Measurements from ENCODE around the gene RASGEF1C. TPM values are rescaled to one million over a fixed set of nuclear protein-coding genes. Genes with fewer than 3 reads are reported as not detected.

The RASGEF1C gene
- total and polyA plus RNA-seq, 8 donors: 0.20 to 6.8 (median 0.86) TPM; not detected in 4

GRCh38 chr5:180207593-180207992, 1.4 kb downstream of the RASGEF1C start:
- Histone ChIP-seq H3K4me3 (peak overlapping the region in 1 of 4 donors; percentile 44), H3K27me3 (peaks cover 0 to 57% (median 23%) of the 10 kb centered on the region in 3 donors), H3K9me3 (no peaks in the 10 kb centered on the region), H3K4me1 (peaks cover 7 to 16% (median 11%) of the 10 kb centered on the region in 4 donors), H3K27ac (no peak overlapping the region), H3K36me3 (no peaks in the 10 kb centered on the region)
- peak in 1 of 2 donors; percentile 32 for DNase-seq
- no peak for TF ChIP-seq EP300 (IDR thresholded peaks at IDR 0.05)
- TF ChIP-seq, protein P1, sequence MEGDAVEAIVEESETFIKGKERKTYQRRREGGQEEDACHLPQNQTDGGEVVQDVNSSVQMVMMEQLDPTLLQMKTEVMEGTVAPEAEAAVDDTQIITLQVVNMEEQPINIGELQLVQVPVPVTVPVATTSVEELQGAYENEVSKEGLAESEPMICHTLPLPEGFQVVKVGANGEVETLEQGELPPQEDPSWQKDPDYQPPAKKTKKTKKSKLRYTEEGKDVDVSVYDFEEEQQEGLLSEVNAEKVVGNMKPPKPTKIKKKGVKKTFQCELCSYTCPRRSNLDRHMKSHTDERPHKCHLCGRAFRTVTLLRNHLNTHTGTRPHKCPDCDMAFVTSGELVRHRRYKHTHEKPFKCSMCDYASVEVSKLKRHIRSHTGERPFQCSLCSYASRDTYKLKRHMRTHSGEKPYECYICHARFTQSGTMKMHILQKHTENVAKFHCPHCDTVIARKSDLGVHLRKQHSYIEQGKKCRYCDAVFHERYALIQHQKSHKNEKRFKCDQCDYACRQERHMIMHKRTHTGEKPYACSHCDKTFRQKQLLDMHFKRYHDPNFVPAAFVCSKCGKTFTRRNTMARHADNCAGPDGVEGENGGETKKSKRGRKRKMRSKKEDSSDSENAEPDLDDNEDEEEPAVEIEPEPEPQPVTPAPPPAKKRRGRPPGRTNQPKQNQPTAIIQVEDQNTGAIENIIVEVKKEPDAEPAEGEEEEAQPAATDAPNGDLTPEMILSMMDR (IDR thresholded peaks at IDR 0.05): no peak
- no peak for TF ChIP-seq POLR2A (IDR thresholded peaks at IDR 0.05)
- 21 to 44% (median 29%) methylated on average over 25 of the region's 25 CpGs for WGBS, 5 donors
- intact Hi-C loops (cut with DNase I; ENCODE audit: low total_unique reads): no loop called here

DNA sequence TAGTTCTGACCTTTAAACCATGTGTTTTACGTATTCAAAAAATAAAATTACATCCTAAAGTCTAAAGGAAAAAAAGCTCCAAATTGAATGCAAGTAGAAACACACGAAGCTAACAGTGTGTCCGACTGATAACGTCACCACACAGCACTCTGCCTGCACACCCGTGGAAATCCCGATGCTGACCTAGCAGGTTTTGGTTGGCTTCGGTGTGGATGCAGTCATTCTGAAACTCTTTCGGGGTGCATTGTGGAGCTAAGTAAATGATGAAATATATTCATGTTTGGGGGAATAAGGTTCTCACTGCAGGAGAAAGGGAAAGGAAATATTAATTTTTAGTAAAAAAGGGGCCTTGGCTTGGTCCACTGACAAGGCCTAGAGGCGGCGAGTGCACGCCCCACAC, 2.0 kb downstream of the RASGEF1C start:
- TF ChIP-seq, protein P1 (IDR thresholded peaks at IDR 0.05): no peak
- TF ChIP-seq POLR2A (IDR thresholded peaks at IDR 0.05): no peak
- TF ChIP-seq EP300 (IDR thresholded peaks at IDR 0.05): no peak
- no peak for TF ChIP-seq POLR2AphosphoS5 (IDR thresholded peaks at IDR 0.05)
- H3K4me3 ChIP-seq: no peak overlapping the region
- intact Hi-C loops (cut with DNase I; ENCODE audit: low total_unique reads): no loop called here
- WGBS, 5 donors: 78 to 83% (median 79%) methylated on average over 11 of the region's 11 CpGs
- peaks cover 0 to 51% (median 23%) of the 10 kb centered on the region in 3 donors for H3K27me3 ChIP-seq
- no peak for DNase-seq
- no peak overlapping the region for H3K27ac ChIP-seq
- peaks cover 7 to 16% (median 11%) of the 10 kb centered on the region in 4 donors for H3K4me1 ChIP-seq
- H3K9me3 ChIP-seq: no peaks in the 10 kb centered on the region
- no peaks in the 10 kb centered on the region for H3K36me3 ChIP-seq

GRCh38 chr5:180205916-180206315, 3.1 kb downstream of the RASGEF1C start:
- TF ChIP-seq, protein P1 (IDR thresholded peaks at IDR 0.05): no peak
- TF ChIP-seq POLR2A (IDR thresholded peaks at IDR 0.05): no peak
- TF ChIP-seq POLR2AphosphoS5 (IDR thresholded peaks at IDR 0.05): no peak
- TF ChIP-seq EP300 (IDR thresholded peaks at IDR 0.05): no peak
- Histone ChIP-seq H3K36me3 (no peaks in the 10 kb centered on the region), H3K9me3 (no peaks in the 10 kb centered on the region), H3K27me3 (peaks cover 0 to 42% (median 23%) of the 10 kb centered on the region in 3 donors), H3K4me1 (peaks cover 7 to 16% (median 11%) of the 10 kb centered on the region in 4 donors), H3K4me3 (no peak overlapping the region), H3K27ac (no peak overlapping the region)
- no peak for DNase-seq
- WGBS, 5 donors: 78 to 92% (median 86%) methylated on average over 1 of the region's 1 CpG
- intact Hi-C loops (cut with DNase I; ENCODE audit: low total_unique reads): no loop called here

DNA sequence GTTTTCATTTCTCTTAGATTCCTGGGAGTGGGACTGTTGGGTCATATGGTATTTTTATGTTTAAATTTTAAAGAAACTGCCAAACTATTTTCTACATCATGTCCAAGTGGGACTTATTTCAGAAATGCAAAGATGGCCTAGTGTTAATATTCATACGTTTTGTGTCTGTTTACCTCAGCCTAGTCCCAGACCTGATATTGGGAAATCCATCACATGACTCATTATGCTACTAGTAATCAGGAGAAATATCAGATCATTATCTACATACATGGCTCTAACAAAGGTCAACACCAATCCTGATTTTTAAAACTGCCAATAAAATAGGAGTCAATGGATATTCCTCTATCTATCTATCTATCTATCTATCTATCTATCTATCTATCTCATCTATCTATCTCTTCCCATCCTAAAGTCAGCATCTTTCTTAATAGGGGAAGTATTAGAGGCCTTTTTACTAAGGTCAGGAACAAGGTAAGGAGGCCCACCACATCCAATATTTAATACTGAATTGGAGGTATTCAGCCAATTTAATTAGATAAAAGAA, 4.7 kb downstream of the RASGEF1C start:
- intact Hi-C loops (cut with DNase I; ENCODE audit: low total_unique reads): no loop called here
- no peaks in the 10 kb centered on the region for H3K9me3 ChIP-seq
- TF ChIP-seq POLR2AphosphoS5 (IDR thresholded peaks at IDR 0.05): no peak
- peaks cover 7 to 14% (median 10%) of the 10 kb centered on the region in 4 donors for H3K4me1 ChIP-seq
- DNase-seq: no peak
- H3K27me3 ChIP-seq: peaks cover 0 to 40% (median 19%) of the 10 kb centered on the region in 3 donors
- H3K27ac ChIP-seq: no peak overlapping the region
- no peaks in the 10 kb centered on the region for H3K36me3 ChIP-seq
- no peak overlapping the region for H3K4me3 ChIP-seq
- WGBS, 5 donors: 58 to 76% (median 72%) methylated on average over 1 of the region's 1 CpG

- WGBS, 5 donors: 76 to 82% (median 78%) methylated on average over 8 of the region's 8 CpGs
- intact Hi-C loops (cut with DNase I; ENCODE audit: low total_unique reads): no loop called here
- TF ChIP-seq, protein P1 (IDR thresholded peaks at IDR 0.05): no peak
- TF ChIP-seq POLR2A (IDR thresholded peaks at IDR 0.05): no peak
- TF ChIP-seq POLR2AphosphoS5 (IDR thresholded peaks at IDR 0.05): no peak
- no peak for TF ChIP-seq EP300 (IDR thresholded peaks at IDR 0.05)
- Histone ChIP-seq H3K9me3 (peaks cover 0 to 4% (median 0%) of the 10 kb centered on the region in 4 donors), H3K27ac (no peak overlapping the region), H3K36me3 (no peaks in the 10 kb centered on the region), H3K27me3 (peaks cover 0 to 43% (median 16%) of the 10 kb centered on the region in 3 donors), H3K4me3 (no peak overlapping the region), H3K4me1 (peaks cover 1 to 6% (median 3%) of the 10 kb centered on the region in 4 donors)
- no peak for DNase-seq
Measured at GRCh38 chr5:180202939-180203573, 6.0 kb downstream of the RASGEF1C start.
